ENCODE measurements around the gene MGAT4D.

DNA sequence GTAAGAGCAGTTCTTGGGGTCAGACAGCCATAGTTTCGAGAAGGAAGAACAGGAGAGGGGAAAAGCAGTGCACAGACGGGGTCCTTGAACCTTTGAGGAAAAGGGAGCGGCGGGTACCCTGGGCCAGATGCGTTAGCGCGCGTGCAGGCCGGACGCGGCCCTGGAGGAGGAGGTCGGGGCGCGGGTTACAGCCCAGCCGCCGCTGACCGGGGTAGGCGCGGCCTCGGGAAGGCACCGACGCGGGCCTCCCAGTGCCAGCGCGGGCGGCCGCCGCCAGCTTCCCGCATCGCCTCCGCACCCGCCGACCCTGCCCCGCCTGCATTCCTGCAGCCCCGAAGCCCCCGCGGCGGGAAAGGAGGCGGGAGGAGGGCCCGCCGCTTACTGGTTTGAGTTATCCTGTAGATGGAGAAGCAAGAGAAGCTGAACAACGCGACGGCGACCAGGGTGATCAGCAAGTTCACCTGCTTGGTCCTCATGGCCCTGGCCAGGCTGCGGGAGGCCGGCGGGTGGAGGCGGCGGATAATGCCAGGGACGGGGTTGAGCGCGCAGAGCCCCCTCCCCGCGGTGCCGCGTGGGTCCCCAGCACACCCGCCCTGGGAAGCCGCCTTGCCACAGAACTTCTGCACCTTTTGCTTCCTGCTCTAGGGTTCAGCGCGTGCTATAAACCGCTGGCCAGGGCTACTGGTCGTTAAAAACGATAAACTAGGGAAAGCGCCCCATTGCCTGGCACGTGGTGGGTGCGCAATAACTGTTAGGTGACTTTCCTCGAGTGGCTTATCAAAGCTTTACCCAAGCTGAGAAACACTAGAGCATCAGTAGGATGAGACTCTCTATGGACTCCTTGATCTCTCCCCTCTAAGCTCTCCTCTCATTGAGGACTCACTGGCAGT, at the start of gene MGAT4D:
- TF ChIP-seq, protein P1, sequence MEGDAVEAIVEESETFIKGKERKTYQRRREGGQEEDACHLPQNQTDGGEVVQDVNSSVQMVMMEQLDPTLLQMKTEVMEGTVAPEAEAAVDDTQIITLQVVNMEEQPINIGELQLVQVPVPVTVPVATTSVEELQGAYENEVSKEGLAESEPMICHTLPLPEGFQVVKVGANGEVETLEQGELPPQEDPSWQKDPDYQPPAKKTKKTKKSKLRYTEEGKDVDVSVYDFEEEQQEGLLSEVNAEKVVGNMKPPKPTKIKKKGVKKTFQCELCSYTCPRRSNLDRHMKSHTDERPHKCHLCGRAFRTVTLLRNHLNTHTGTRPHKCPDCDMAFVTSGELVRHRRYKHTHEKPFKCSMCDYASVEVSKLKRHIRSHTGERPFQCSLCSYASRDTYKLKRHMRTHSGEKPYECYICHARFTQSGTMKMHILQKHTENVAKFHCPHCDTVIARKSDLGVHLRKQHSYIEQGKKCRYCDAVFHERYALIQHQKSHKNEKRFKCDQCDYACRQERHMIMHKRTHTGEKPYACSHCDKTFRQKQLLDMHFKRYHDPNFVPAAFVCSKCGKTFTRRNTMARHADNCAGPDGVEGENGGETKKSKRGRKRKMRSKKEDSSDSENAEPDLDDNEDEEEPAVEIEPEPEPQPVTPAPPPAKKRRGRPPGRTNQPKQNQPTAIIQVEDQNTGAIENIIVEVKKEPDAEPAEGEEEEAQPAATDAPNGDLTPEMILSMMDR (IDR thresholded peaks at IDR 0.05 in 2 of 3, conservative IDR thresholded peaks at IDR 0.05 in 1 of 3; ENCODE audit: control insufficient read depth in 2 of 3, extremely low read depth in 1 of 3, insufficient read depth in 1 of 3, low read depth in 3 of 3, low read length in 3 of 3) = no peak
- no peak for TF ChIP-seq FOS (IDR thresholded peaks at IDR 0.05; ENCODE audit: borderline replicate concordance, extremely low read depth, insufficient read length)
- TF ChIP-seq EGR1 (IDR thresholded peaks at IDR 0.05; ENCODE audit: borderline replicate concordance in 1 of 2, low read depth in 2 of 2, low read length in 2 of 2) = no peak
- TF ChIP-seq, protein P2, sequence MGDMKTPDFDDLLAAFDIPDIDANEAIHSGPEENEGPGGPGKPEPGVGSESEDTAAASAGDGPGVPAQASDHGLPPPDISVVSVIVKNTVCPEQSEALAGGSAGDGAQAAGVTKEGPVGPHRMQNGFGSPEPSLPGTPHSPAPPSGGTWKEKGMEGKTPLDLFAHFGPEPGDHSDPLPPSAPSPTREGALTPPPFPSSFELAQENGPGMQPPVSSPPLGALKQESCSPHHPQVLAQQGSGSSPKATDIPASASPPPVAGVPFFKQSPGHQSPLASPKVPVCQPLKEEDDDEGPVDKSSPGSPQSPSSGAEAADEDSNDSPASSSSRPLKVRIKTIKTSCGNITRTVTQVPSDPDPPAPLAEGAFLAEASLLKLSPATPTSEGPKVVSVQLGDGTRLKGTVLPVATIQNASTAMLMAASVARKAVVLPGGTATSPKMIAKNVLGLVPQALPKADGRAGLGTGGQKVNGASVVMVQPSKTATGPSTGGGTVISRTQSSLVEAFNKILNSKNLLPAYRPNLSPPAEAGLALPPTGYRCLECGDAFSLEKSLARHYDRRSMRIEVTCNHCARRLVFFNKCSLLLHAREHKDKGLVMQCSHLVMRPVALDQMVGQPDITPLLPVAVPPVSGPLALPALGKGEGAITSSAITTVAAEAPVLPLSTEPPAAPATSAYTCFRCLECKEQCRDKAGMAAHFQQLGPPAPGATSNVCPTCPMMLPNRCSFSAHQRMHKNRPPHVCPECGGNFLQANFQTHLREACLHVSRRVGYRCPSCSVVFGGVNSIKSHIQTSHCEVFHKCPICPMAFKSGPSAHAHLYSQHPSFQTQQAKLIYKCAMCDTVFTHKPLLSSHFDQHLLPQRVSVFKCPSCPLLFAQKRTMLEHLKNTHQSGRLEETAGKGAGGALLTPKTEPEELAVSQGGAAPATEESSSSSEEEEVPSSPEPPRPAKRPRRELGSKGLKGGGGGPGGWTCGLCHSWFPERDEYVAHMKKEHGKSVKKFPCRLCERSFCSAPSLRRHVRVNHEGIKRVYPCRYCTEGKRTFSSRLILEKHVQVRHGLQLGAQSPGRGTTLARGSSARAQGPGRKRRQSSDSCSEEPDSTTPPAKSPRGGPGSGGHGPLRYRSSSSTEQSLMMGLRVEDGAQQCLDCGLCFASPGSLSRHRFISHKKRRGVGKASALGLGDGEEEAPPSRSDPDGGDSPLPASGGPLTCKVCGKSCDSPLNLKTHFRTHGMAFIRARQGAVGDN (IDR thresholded peaks at IDR 0.05) = no peak
- TF ChIP-seq, protein P3, sequence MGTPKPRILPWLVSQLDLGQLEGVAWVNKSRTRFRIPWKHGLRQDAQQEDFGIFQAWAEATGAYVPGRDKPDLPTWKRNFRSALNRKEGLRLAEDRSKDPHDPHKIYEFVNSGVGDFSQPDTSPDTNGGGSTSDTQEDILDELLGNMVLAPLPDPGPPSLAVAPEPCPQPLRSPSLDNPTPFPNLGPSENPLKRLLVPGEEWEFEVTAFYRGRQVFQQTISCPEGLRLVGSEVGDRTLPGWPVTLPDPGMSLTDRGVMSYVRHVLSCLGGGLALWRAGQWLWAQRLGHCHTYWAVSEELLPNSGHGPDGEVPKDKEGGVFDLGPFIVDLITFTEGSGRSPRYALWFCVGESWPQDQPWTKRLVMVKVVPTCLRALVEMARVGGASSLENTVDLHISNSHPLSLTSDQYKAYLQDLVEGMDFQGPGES (IDR thresholded peaks at IDR 0.05) = no peak
